Fibroblast of lung (primary cell): ENCODE data around the gene ZNF283.

Experiments used
- CTCF ChIP-seq, 2 donors: IDR thresholded peaks in 1 of 2; conservative IDR thresholded peaks in 1 of 2; 1 replicate in 1 of 2; 2 replicates in 1 of 2; pipeline ENCODE4 v1.5.1; 2011 to 2012; ENCODE audit warnings: low read length in 2 of 2, control low read depth in 1 of 2, inconsistent platforms in 1 of 2, low read depth in 1 of 2, mild to moderate bottlenecking in 1 of 2
- EZH2 ChIP-seq: IDR thresholded peaks from 2 replicates; pipeline ENCODE4 v1.5.1; 2012; ENCODE audit warnings: low read length, control low read depth, mild to moderate bottlenecking; ENCODE audit errors: missing control alignments

GRCh38 chr19:43798026-43798545, 29.0 kb upstream of the ZNF283 start:
- TF ChIP-seq CTCF (conservative IDR thresholded peaks at IDR 0.05 in 1 of 2, IDR thresholded peaks at IDR 0.05 in 1 of 2; ENCODE audit: low read depth in 1 of 2, low read length in 2 of 2) (no peak), EZH2 (no peak)
